HG03095 (cell line): ENCODE data around the gene SLC35C1.

Experiments used
- ATAC-seq: cut with Tn5 transposase; IDR thresholded peaks from one replicate; pipeline ENCODE4 v1.9.1; 2021; ENCODE audit warnings: moderate library complexity; ENCODE audit not compliant: unreplicated experiment

The SLC35C1 gene

GRCh38 chr11:45804761-45805304 lies at the start of gene SLC35C1:
Gene SLC35C1 (plus strand): TSS chr11:45805149. CDS start chr11:45805802, 653 bp downstream.
- ATAC-seq, result peak; percentile 95

GRCh38 chr11:45755281-45755859 lies 49.6 kb upstream of the SLC35C1 start:
- ATAC-seq, result no peak

- no peak for ATAC-seq
These were observed 48.5 kb upstream of the SLC35C1 start for GRCh38 chr11:45756384-45757010.

DNA sequence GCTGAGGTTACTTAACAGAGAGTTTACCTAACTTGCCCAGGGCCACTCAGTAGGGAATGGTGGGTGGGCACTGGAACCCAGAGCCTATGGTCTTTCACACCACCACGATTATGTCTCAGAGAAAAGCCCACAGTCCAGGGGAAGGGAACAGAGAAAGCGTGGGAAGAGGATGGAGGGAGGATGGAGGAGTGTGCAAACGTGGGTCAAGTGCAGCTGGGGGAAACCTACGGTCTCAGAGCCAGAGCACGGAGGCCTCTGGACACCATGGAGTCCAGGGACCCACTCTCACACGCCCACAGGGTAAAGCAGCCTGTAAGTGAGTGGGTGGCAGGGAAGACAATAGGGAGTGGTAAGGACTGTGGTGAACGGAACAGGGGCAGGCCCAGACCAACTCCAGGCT lies 47.3 kb upstream of the SLC35C1 start:
- ATAC-seq, result no peak

GRCh38 chr11:45761659-45762058 lies 43.3 kb upstream of the SLC35C1 start:
- ATAC-seq, result no peak

- no peak for ATAC-seq
These were observed 39.8 kb upstream of the SLC35C1 start for GRCh38 chr11:45765107-45765668.

DNA sequence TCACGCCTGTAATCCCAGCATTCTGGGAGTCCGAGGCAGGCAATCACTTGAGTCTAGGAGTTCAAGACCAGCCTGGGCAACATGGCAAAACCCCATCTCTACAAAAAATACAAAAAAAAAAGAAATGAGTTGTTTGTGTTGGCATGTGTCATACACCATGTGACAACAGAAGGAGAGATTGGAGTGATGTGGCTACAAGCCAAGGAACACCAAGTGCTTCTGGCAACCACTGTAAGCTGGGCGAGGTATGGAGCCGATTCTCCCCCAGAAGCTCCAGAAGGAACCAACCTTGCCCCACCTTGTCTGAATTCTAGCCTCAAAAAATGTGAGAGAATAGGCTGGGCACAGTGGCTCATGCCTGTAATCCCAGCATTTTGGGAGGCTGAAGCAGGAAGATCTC lies 39.1 kb upstream of the SLC35C1 start:
- ATAC-seq, result no peak

- no peak for ATAC-seq
These were observed 38.5 kb upstream of the SLC35C1 start for GRCh38 chr11:45766469-45766868.

GRCh38 chr11:45768486-45768885 lies 36.5 kb upstream of the SLC35C1 start:
- no peak for ATAC-seq

- no peak for ATAC-seq
These were observed 35.0 kb upstream of the SLC35C1 start for GRCh38 chr11:45769960-45770359.

- peak; percentile 55 for ATAC-seq
These were observed 33.8 kb upstream of the SLC35C1 start for GRCh38 chr11:45771193-45771565.

- ATAC-seq, result peak; percentile 74
These were observed 33.1 kb upstream of the SLC35C1 start for GRCh38 chr11:45771566-45772448.

DNA sequence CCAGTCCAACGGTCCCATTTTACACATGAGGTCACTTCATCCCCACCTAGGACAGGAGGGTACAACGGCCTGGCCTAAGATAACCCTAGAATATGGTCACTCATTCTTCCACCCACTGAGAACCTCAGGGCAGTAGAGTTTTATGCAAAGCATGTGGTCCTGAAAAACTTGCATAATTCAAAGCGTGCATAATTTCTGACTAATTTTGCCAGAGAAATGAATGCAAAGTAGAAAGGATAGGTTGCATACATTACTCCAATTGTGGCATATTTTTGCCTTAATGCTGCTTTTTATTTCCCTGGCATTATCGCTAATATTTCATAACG lies 32.5 kb upstream of the SLC35C1 start:
- no peak for ATAC-seq

DNA sequence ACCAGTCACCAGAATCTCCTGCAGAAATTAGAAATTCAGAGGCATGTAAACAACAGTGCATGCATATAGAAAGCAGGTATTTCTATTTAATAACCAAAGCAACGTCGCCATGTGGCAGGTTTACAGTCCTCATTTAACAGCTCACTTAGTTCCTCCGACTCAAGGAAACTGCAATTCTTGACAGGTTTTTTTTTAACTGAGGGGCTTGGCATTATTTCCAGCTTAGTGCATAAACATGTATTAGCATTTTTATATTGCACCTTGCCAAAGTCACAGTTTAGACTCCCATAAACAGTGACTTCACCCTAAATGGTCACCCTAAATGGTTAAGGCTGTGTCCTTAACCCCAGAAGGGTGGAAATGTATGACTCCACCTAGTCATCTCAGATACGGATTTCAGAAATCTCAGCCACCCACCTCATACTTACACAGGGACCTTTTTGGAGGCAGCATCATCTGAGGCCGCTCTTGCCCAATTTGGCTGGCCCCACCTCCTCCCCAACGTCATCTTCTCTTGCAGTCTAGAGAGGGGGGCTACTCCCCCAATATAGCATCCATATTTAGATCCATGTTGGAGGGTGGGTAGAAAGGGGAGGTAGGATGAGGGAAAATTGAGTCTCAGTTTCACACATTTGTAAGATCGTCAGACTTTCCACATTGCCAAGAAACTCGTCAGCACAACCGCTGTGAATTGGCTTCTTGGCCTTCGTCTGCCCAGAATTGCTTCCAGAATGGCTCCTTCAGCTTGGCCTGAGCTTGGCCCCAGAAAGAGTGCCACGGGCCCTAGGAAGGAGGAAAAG lies 31.8 kb upstream of the SLC35C1 start:
- no peak for ATAC-seq

GRCh38 chr11:45773786-45774655 lies 30.9 kb upstream of the SLC35C1 start:
- no peak for ATAC-seq

- no peak for ATAC-seq
These were observed 30.2 kb upstream of the SLC35C1 start for GRCh38 chr11:45774786-45775185.

GRCh38 chr11:45777127-45777969 lies 27.6 kb upstream of the SLC35C1 start:
- ATAC-seq, result no peak

GRCh38 chr11:45778341-45778740 lies 26.6 kb upstream of the SLC35C1 start:
- ATAC-seq, result no peak

GRCh38 chr11:45779602-45780001 lies 25.3 kb upstream of the SLC35C1 start:
- ATAC-seq, result no peak
